Hematopoietic multipotent progenitor cell treated with erythropoietin and hydrocortisone succinate and interleukin-3 and kit ligand, for 4 days (in vitro differentiated cells): ENCODE data around the gene RAP1GDS1.
"Not testable (repeated sequence)": the region's sequence is repeated elsewhere in the genome, so short reads cannot be mapped to it uniquely, and the experiment has no call there.

ENCODE experiments used
- DNase-seq: peaks from one replicate; pipeline ENCODE4 v3.0.0-alpha.2; 2015

RAP1GDS1 gene

GRCh38 chr4:98288671-98289070 lies 27.5 kb downstream of the RAP1GDS1 start:
- DNase-seq, result not testable (repeated sequence)

GRCh38 chr4:98289375-98289774 lies 28.2 kb downstream of the RAP1GDS1 start:
- no peak for DNase-seq

- DNase-seq, result peak; percentile 21
Measured at GRCh38 chr4:98290511-98290910, 29.3 kb downstream of the RAP1GDS1 start.

GRCh38 chr4:98293104-98293887 lies 32.1 kb downstream of the RAP1GDS1 start:
- DNase-seq, result no peak

GRCh38 chr4:98298022-98298421 lies 36.8 kb downstream of the RAP1GDS1 start:
- DNase-seq, result no peak

GRCh38 chr4:98300706-98301105 lies 39.5 kb downstream of the RAP1GDS1 start:
- no peak for DNase-seq

- DNase-seq, result no peak
Measured at GRCh38 chr4:98305576-98305975, 44.4 kb downstream of the RAP1GDS1 start.

- no peak for DNase-seq
Measured at GRCh38 chr4:98310867-98311266, 49.7 kb downstream of the RAP1GDS1 start.

- DNase-seq, result no peak
Measured at GRCh38 chr4:98311656-98312055, 50.5 kb downstream of the RAP1GDS1 start.

GRCh38 chr4:98314791-98315565 lies 53.8 kb downstream of the RAP1GDS1 start:
- DNase-seq, result no peak

GRCh38 chr4:98318521-98318920 lies 57.3 kb downstream of the RAP1GDS1 start:
- DNase-seq, result no peak

- DNase-seq, result no peak
Measured at GRCh38 chr4:98319021-98319420, 57.8 kb downstream of the RAP1GDS1 start.

- no peak for DNase-seq
Measured at GRCh38 chr4:98326168-98326567, 65.0 kb downstream of the RAP1GDS1 start.

- no peak for DNase-seq
Measured at GRCh38 chr4:98327694-98328093, 66.5 kb downstream of the RAP1GDS1 start.

- not testable (repeated sequence) for DNase-seq
Measured at GRCh38 chr4:98329879-98330640, 68.9 kb downstream of the RAP1GDS1 start.

- no peak for DNase-seq
Measured at GRCh38 chr4:98332017-98332416, 70.8 kb downstream of the RAP1GDS1 start.

GRCh38 chr4:98334461-98334860 lies 73.3 kb downstream of the RAP1GDS1 start:
- no peak for DNase-seq

GRCh38 chr4:98338761-98339438 lies 77.7 kb downstream of the RAP1GDS1 start:
- DNase-seq, result no peak

- DNase-seq, result peak; percentile 15
Measured at GRCh38 chr4:98341309-98341708, 80.1 kb downstream of the RAP1GDS1 start.

- no peak for DNase-seq
Measured at GRCh38 chr4:98343626-98344025, 82.4 kb downstream of the RAP1GDS1 start.

GRCh38 chr4:98345838-98346237 lies 84.7 kb downstream of the RAP1GDS1 start:
- DNase-seq, result no peak

- peak; percentile 74 for DNase-seq
Measured at GRCh38 chr4:98352396-98352795, 91.2 kb downstream of the RAP1GDS1 start.

- DNase-seq, result peak; percentile 62
Measured at GRCh38 chr4:98352940-98353339, 91.8 kb downstream of the RAP1GDS1 start.
